ENCODE measurements around the gene LRRC8B.
"Not testable (repeated sequence)": the region's sequence is repeated elsewhere in the genome, so short reads cannot be mapped to it uniquely, and the experiment has no call there.

Gene LRRC8B

DNA sequence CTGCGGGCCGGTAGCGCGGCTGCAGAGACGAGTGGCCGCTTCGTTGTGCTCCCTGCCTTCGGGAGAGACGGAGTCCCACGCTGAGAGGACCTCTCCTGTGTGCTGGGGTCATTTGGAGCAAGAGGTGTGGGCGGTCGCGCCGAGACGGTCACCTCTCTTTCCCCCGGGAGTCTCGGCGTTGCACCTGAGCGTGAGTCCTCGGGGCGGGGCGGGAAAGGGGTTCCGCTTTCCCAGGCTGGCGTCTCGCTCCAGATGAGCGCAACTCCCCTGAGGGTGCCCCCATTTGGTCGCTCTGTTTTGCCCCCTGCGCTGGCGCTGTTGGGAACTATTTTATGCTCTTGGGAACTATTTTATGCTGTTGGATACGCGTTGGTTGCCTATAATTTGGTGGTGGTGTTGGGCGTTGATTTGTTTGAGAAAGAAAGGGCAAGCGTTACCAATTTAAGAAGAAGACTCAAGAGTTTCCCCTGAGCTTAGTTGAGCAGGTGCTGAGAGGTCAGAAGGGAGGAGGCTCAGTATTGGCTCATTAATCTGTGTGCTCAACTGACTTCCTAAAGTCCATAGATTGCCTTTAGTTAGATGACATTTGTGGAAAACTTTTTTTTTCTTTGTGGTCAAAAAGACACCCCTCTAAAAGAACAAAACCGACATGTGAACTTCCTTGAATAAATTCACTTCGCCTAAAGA, 683 bp downstream of the LRRC8B start:
- peak in 1 of 2 donors; percentile 5 for DNase-seq (ENCODE audit: low read depth in 2 of 2)

DNA sequence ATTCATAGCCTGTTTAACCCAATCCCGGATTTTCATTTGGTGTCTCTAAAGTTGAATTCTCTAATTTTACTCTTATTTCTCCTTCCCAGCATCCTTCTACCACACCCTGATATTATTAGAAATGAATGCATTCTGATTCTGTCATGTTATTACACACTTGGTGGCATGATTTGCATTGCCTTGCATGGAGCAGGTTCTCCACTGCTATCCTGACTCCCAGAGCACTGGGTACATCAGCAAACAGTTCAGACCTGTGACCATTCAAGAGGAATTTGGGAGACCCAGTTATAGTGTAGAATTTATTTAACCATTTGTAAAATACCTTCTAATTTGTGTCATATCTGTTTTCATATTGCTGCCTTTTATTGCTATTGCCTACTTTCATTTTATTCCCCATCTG, 2.6 kb downstream of the LRRC8B start:
- DNase-seq (ENCODE audit: low read depth in 2 of 2), result no peak

DNA sequence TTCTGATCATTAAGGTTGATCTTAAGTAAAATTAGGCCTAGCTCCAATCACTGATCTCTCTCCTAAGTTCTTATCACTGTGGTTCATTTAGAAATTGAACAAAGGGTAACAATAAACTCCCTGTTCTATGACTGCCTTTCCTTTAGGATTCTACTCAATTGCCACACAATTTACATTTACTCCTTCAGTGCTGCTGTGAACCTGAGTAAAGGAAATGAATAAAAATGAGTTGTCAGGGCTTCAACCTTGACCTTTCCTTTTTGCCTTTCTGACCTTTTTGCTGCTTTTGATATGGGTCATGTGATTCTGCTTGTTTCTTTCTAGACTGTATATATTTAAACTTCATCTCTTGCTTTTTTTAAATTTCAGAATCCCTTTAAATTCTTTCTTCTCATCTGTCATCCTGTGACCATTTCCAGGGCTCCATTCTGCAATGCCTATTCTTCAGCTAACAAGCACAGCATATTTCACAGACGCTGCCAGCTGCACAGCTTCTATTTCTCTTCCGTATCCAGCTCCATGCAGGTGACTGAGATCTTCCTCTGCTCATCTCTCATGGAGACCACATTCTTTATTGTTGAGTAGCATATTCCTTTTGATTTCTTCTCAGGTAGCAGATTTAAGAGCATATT, 3.2 kb downstream of the LRRC8B start:
- DNase-seq (ENCODE audit: low read depth in 2 of 2), result no peak

DNA sequence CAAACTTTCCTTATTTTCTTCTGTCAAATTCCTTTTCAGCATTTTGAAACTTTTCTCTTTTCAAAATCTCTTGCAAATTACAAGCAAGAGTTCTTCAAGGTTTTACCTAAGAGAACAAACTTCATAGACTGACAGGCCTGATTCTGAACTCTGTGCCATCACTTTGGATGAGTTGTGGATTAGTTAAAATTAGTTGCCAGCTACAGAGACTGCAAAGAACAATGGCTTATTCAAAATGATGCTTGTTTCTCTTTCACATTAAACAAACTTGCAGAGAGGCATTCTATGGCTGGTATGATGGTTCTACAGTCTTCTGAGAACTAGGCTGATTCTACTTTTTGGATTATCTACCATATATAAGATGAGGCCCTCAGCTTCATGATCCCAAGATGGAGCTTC, 3.8 kb downstream of the LRRC8B start:
- no peak for DNase-seq (ENCODE audit: low read depth in 2 of 2)

DNA sequence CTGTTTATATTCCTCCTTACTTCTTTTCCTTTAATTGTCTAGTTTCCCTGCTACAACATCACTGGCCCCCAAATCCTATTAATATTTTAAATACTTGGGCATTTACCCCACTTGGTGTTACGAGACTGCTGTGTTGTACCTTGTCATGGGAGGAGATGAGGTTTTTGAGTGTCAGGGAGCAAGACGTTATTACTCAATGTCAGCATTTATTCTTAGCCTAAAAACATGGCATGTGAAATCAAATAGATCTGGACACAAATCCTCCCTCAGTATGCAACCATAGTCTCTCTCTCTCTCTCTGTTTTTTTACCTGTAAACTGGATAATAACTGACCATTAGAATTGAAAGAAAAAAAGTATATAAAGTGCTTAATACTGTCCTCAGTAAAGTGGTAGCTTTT, 4.6 kb downstream of the LRRC8B start:
- no peak for DNase-seq (ENCODE audit: low read depth in 2 of 2)

DNA sequence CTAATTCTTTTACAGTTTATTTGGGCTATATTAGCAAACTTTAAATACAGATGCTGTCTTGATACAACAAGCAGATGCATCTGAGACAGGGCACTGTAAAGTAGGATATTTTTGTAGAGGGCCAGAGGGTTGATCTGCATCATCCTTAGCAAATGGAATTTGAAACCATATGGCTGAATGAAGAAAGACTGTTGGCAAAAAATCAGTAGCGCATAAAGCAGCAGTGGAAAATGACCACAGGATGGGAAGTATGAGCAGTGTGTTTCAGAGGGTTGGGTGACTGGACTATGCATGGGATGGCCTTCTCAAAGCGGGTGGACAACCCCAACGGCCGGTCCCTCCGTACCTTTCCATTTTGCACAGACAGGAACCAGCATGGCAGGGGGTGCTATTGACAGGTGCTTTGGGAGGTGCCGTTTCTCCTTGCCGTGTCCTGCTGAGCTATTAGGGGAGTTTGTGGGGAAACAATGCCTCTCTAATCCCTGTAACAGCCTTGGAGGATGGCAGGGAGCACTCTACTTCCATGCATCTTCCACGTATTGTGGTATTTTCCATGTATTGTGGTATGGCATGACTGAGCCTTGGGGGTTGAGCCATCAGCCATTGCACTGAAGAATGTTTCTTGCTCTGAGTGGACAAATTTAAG, 5.9 kb downstream of the LRRC8B start:
- no peak for DNase-seq (ENCODE audit: low read depth in 2 of 2)

DNA sequence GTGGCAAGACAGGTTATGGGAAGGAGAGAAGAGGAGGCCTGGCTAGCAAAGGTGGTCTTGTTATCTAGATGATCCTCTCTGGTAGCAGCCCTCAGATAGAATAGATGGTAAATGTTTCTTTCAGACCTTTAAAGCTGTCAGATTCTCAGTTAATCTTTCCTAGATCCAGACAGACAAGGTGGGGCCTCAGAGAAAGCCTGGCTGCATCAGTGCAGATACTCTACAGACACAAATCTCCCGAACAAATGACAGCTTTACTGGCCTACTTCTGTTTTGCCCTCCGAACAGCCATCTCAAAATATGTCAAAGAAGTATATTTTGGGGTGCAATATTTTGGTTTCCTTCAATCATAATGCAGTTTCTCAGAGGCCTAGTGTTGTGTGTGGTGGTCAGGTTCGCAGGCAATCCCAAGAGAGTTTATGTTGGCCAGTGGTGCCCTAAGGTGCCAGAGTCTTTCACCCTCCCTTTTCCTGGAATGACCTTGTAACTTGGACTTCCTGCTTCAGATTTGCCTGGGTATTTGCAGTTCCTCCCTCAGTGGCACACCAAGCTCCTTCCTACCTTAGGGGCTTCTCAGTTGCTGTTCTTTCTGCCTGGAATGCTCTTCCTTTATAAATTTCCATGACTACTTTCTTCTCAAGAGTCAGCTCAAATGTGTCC, 7.0 kb downstream of the LRRC8B start:
- DNase-seq (ENCODE audit: low read depth in 2 of 2), result no peak

DNA sequence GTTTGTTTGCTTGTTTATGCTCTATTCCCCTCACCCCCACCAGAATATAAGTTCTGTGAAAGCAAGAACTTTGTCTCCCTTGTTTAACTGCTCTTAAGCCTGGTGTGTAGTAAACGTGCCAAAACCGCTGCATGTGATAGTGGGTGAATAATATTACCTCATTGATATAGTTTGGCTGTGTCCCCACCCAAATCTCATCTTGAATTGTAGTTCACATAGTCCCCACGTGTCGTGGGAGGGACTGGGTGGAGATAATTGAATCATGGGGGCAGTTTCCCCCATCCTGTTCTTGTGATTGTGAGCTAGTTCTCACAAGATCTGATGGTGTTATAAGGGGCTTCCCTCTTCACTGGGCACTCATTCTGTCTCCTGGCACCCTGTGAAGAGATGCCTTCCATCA, 7.6 kb downstream of the LRRC8B start:
- no peak for DNase-seq (ENCODE audit: low read depth in 2 of 2)

DNA sequence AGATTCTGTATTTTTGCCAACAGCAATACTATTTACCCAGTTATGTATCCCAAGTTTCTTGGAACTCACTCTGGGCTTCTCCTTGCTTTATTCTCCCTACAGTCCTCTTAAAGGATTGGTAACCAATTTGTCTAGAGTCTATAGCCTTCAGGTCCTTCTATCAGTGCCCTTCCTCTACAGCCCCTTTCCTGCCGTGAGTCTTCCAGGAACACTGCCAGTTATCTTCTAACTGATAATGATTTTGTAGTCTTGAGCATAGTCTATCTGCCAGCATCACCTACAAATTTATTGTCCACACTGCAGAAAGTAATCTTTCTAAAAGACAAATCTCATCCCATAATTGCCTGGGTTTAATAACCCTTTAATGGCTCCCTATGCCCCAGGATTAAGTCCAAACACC, 8.2 kb downstream of the LRRC8B start:
- no peak for DNase-seq (ENCODE audit: low read depth in 2 of 2)

DNA sequence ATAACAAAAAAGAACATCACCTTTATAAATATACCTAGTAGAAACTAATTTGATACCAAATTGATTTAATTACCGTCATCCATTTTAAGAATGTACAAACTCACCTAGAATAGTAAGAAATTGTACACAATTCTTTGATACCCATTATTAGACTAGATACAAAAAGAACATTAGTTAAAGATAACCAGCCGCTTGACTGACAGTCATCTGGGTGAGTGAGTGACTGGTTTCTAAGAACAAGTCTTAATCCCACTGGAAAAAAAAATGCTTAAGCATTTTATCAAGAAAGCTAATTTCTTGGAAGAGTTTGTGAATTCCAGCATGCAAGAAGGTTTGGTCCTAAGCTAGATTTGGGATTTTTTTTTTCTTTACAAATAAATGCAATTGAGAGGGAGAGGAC, 10.9 kb downstream of the LRRC8B start:
- no peak for DNase-seq (ENCODE audit: low read depth in 2 of 2)

DNA sequence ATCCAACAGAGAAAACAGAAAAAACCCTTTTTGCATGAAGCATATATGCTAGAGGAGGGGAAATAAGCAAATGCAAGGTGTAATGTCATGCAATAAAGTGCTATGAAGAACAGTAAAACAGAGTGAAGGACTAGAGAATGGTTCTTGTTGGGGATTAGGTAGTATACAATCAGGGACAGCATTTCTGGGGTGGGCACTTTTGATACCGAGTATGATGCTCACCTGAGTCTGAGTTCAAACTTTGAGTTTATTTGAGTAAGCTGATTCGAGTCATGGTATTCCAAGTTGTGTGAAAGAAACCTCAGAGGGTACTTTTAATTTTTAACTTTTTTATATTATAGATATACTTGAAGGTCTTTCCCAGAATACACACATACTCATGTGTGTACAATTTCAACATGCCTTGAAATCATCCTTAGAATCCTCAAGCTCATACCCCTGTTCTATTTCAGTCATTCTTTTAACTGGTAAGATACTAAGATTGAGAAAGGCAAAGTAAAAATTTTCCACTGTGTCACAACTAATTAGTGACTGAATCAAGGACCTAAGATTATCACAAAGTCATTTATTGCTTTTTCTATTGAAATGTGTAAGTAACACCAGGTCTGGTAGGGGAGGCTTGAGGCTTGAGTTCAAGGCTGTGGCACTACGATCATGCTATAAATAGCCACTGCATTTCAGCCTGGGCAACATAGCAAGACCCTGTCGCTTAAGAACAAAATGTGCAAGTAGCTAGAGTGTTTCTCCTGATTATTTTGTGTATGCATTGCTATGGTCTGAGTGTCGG, 12.1 kb downstream of the LRRC8B start:
- no peak for DNase-seq (ENCODE audit: low read depth in 2 of 2)

DNA sequence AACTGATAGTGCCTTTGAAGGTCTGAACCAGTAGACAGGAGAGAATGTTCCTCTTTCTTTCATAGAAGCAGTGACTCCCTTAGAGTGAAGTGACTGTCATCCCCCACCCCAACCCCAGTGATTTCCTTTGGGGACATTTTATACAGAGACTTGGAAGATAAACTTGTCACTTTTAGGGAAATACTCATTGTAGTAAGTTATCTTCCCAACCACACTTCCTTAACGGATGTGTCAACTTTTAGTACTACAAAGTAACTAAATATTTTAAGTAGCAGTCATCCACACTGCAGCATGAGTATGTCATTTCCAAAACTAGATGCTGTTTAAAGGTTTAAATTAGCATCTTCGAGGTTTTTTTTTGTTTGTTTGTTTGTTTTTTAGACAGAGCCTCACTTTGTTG, 13.7 kb downstream of the LRRC8B start:
- no peak for DNase-seq (ENCODE audit: low read depth in 2 of 2)

DNA sequence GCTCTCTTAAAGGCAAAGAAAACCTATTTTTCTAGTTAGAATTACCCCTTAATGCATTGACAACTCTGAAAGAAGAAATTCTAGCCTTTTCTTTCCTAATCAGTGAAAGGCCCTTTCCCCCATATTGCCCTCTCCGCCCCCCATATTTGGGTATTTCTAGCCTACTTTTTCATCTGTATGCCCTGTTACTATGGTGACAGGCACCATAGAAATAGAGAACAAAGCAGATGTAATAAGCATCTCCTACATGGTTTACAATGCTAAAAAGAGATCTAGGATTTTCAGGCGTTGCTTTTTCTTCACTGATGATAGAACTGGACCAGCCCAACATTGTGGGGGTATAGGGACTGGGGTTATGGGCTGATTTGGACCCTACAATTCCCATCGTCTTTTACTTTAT, 14.5 kb downstream of the LRRC8B start:
- no peak for DNase-seq (ENCODE audit: low read depth in 2 of 2)

DNA sequence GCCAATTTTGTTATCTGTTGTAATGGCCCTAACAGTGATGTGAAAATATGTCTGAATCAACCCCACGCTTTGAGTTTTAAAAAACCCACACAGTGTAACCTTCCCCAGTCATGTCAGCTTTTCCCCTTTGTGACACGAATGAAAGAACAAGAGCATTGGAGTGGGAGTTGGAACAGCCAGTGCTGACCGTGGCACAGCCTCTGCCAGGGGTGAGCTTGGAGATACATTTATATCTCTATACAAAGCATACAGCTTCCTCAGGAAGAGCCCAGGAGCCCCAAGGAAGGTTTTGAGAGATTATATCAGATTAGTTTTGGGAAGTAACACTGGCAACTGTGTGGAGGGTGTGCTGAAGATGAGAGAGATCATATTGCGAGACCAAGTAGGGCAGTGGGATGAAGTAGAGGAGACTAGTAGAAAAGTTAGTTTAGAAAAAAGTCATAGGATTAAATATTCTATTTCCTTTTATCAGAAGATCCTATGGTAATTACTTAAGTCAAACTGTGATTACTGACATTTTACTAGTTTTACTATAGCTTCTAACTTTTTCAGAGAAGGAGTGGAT, 15.9 kb downstream of the LRRC8B start:
- DNase-seq (ENCODE audit: low read depth in 2 of 2), result no peak

DNA sequence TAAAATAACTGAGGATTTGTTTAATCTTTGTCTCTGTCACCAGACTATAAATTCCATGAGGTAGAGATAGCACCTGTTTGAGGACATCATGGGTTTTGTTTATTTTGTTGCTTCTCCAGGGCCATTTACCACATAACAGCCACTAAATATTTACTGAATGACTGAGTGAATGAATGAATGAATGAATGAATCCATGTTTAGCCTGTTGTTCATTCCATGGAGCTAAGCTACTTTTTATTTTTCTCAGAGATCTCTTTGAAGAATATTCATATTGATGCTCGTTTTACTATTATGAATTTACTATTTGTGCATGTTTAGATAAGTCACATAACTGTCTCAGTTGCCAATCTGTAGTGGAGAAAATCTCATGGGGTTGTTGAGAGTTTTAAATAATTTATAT, 17.7 kb downstream of the LRRC8B start:
- DNase-seq (ENCODE audit: low read depth in 2 of 2), result no peak

DNA sequence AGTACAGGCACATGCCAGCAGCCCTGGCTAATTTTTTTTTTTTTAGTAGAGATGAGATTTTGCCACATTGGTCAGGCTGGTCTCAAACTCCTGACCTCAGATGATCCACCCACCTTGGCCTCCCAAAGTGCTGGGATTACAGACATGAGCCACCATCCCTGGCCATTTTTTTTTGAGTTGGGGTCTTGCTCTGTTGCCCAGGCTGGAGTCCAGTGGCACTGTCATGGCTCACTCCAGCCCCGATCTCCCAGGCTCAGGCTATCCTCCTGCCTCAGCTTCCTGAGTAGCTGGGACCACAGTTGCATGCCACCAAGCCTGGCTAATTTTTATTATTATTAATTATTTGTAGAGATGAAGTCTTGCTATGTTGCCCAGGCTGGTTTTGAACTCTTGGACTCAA, 19.0 kb downstream of the LRRC8B start:
- not testable (repeated sequence) for DNase-seq (ENCODE audit: low read depth in 2 of 2)

DNA sequence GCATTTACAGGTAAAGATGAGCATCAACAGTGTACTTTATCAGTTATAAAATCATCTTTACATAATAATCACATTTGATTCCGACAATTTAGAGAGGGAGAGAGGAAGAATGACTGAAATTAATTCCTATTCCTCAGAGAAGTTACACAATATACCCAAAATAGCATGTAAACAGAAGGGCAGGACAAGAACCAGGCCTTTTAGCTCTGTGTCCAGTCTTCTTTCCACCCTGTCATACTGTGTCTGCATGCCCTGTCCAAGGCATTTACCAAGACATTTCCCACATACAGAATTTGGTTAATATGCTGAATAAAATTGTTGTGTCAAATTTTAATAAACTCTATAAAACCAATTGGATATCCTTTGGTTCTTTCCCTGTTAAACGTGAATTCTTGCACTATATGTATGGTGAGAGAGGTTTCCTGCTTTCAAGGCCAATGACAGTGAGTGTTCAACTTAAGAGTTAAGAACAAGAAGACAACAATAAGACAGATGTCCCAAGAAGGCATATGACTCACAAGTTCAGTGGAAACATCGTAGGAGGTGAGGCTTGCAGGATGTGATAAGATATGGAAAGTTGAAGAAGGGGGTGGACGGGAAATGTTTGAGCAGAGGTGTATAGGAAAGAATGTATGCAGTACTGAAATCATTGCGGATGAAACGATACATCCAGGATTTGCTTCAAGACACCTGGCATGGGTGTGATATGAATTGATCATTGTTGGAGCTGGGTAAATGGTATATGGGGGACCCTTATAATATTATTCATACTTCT, 20.8 kb downstream of the LRRC8B start:
- DNase-seq (ENCODE audit: low read depth in 2 of 2), result no peak

DNA sequence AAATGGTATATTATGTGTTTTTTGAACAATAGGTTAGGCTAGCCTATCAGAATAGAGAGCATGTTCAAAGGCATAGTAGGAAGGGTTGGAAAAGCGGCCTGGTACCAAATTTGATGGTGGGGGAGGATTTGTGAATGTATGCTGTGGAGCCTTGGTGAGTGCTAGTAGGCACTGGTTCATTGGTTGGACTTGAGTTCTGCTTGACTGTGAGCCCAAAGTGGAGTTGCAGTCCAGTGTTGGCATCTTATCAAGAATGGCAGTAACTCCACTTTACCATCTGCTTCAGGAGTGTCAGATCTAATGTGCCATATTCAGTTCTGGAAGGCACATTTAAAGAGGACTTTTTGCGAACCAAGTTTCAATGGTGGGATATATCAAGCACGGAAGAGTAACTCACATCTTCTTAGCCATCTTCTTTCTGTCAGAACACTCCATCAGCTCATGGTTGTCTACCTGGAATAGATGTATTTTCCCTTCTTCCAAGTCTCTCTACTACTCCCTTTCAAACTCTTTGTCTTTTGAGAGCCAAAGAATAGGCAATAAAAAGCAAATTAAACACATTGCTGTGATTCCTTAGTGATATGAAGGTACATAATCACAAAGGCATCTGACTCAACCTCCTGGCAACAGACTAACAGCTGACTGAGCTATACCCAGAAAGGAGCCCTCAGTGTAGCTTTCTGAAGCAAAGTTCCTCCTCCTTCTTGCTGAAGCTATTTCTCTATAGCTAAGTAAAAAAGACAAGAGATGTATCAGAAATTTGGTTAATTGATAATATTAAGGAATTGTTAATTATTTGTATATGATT, 21.7 kb downstream of the LRRC8B start:
- DNase-seq (ENCODE audit: low read depth in 2 of 2), result no peak

DNA sequence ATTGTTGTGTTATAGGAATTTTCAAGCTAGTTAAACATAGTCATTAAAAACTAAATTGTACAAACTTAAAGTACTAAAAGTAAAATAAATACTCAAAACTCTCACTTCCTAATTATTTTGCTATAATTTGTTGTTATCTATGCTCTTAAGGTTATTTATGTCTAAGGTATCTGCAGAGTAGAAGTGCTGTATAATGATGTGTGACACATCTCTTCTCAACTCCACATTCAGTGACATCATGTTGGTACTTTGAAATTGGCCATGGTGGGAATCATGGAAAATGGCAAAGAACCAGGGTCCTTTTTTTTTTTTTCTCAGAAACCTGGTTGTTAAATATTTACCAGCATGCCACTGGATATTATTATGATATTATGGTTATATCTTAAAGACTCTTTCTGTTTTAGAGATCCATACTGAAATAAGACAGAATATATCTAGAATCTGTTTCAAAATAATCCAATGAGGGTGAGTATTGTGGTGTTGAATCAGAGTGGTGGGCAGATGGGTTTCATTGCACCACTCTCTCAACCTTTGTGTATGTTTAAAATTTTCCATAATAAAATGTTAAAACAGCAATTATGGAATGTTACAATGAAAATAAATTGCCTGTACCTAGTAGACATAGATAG, 22.4 kb downstream of the LRRC8B start:
- DNase-seq (ENCODE audit: low read depth in 2 of 2), result no peak
